Fibroblast of pulmonary artery (primary cell): Measurements from ENCODE around the gene CNGA3.
"Not testable (repeated sequence)": the region's sequence is repeated elsewhere in the genome, so short reads cannot be mapped to it uniquely, and the experiment has no call there.

Experiments used
- DNase-seq: peaks from one replicate; pipeline ENCODE4 v3.0.0-alpha.2; 2010; ENCODE audit warnings: low read depth
- H3K4me3 ChIP-seq: replicated peaks from 2 replicates; pipeline ENCODE4 v1.5.1; 2011; ENCODE audit warnings: low read depth, mild to moderate bottlenecking, control low read depth, low read length, moderate library complexity
- CTCF ChIP-seq: IDR thresholded peaks from 2 replicates; pipeline ENCODE4 v1.5.1; 2011; ENCODE audit warnings: mild to moderate bottlenecking, control low read depth, low read length, inconsistent platforms; ENCODE audit errors: missing control alignments

The CNGA3 gene

GRCh38 chr2:98346311-98347236 lies at the start of gene CNGA3:
Gene CNGA3 (plus strand): TSS chr2:98346456. CDS start chr2:98369976, 23,520 bp downstream.
- no peak within 1 kb of the TSS for H3K4me3 ChIP-seq
- DNase-seq = peak; percentile 19
- no peak for TF ChIP-seq CTCF

- no peak overlapping the region for H3K4me3 ChIP-seq
- TF ChIP-seq CTCF = no peak
- no peak for DNase-seq
These were observed 48.2 kb upstream of the CNGA3 start for GRCh38 chr2:98297817-98298682.

- no peak for DNase-seq
- H3K4me3 ChIP-seq = no peak overlapping the region
- TF ChIP-seq CTCF = no peak
These were observed 47.5 kb upstream of the CNGA3 start for GRCh38 chr2:98298683-98299164.

DNA sequence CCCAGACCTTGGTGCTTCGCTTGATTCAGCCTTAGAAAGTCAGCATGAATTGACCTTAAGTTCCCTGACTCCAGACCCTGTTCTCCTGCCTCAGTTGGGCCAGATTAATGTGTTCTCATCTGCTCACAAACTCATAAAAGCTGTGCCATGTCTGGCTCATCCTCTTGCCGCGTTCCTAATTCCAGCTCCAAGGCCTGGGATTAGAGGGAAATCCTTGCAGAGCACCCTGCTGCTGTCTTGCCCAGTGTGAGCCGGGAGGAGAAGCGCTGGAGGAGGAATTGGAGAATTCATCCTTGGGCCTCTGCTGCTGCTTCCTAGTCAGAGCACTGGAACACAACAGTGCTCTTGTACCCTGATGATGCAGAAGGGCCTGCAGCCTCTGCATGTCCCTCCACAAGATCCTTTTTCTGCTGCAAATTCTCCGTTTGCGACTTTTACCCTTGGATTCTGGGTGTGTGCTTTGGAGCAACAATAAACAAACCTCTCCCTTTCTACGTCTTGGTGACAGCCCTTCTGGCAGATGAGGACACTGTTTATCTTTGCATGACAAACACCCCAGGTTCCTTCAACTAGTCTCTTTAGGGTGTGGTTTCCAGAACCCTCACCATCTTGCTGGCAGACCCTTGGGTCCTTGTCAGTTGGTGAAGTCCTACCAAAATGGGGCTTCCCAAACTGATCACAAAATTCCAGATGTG lies 46.9 kb upstream of the CNGA3 start:
- no peak for DNase-seq

GRCh38 chr2:98300141-98300874 lies 45.9 kb upstream of the CNGA3 start:
- no peak for TF ChIP-seq CTCF
- H3K4me3 ChIP-seq = no peak overlapping the region
- no peak for DNase-seq

More for the DNA sequence above, 46.9 kb upstream of the CNGA3 start:
- H3K4me3 ChIP-seq = no peak overlapping the region
- TF ChIP-seq CTCF = no peak

GRCh38 chr2:98301469-98301868 lies 44.8 kb upstream of the CNGA3 start:
- no peak for TF ChIP-seq CTCF
- DNase-seq = no peak

DNA sequence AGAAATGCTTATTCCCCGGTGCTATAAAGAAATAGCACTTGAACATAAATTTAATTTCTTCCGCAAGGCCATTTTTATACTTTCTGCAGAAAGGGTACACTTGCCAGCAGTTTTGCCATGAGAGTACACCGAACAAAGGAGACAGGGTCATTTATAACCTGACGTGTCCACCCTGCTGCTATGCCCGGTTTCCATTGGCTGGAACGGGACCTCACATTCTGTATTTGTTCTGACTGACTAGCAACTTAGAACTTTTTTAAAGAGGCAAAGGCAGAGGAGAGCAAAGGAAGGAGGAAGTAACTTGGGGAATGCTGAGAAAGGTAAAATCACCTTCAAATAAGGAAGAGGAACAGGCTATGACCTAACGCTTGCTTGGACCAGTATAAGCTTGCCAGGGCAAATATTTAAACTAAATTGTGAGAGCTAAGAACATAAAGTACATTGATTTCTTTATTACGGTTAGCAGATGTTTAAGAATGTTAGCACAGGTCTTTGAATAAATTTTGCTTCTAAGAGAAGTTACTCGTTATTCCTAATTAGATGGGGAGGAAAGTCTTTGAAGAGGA lies 39.0 kb upstream of the CNGA3 start:
- not testable (repeated sequence) for H3K4me3 ChIP-seq, DNase-seq

More at GRCh38 chr2:98301469-98301868, 44.8 kb upstream of the CNGA3 start:
- no peak overlapping the region for H3K4me3 ChIP-seq
